Keratinocyte (primary cell): Measurements from ENCODE around the gene OTOA. TPM values are rescaled to one million over a fixed set of nuclear protein-coding genes. Genes with fewer than 3 reads are reported as not detected.
"Not testable (repeated sequence)": the region's sequence is repeated elsewhere in the genome, so short reads cannot be mapped to it uniquely, and the experiment has no call there.

Experiments used
- DNase-seq: peaks from one replicate; pipeline ENCODE4 v3.0.0-alpha.2; 2011; ENCODE audit warnings: low read depth, missing footprints, low spot score
- FAIRE-seq: peaks from 2 replicates; lab custom pipeline; 2011; peaks lifted over from hg19 to GRCh38; lab: Jason Lieb, UNC
- H2AFZ ChIP-seq: 2 replicates; pipeline ENCODE4 v1.6.0; 2012; ENCODE audit warnings: low read length, control low read depth, inconsistent platforms; ENCODE audit not compliant: control insufficient read depth
- H3K27ac ChIP-seq: 2 replicates; pipeline ENCODE4 v1.5.1; 2011; ENCODE audit warnings: low read length; ENCODE audit not compliant: control insufficient read depth, insufficient read depth
- H3K27me3 ChIP-seq: 3 replicates; pipeline ENCODE4 v1.6.0; 2011; ENCODE audit warnings: low read length; ENCODE audit not compliant: control insufficient read depth, insufficient read depth; ENCODE audit errors: extremely low read depth
- H3K36me3 ChIP-seq, 2 experiments: 2 replicates in 1 of 2; 3 replicates in 1 of 2; pipeline ENCODE4 v1.5.1; 2011; ENCODE audit warnings: low read length in 2 of 2, mild to moderate bottlenecking in 1 of 2; ENCODE audit not compliant: control insufficient read depth in 2 of 2, insufficient read depth in 2 of 2; ENCODE audit errors: extremely low read depth in 1 of 2
- H3K4me1 ChIP-seq: 3 replicates; pipeline ENCODE4 v1.5.1; 2011; ENCODE audit warnings: low read length; ENCODE audit not compliant: control insufficient read depth, insufficient read depth; ENCODE audit errors: extremely low read depth
- H3K4me2 ChIP-seq: 3 replicates; pipeline ENCODE4 v1.6.0; 2011; ENCODE audit warnings: low read depth, low read length; ENCODE audit not compliant: control insufficient read depth, insufficient read depth; ENCODE audit errors: extremely low read depth
- H3K4me3 ChIP-seq, 3 experiments: fragments of 200-600 bp in 1 of 3; sonication (generic) in 1 of 3; 2 replicates in 2 of 3; 3 replicates in 1 of 3; pipeline ENCODE4 v1.5.1; 2011 to 2016; ENCODE audit warnings: low read length in 3 of 3, mild to moderate bottlenecking in 3 of 3, control low read depth in 2 of 3, inconsistent platforms in 1 of 3, low read depth in 1 of 3, mixed read lengths in 1 of 3, mixed run types in 1 of 3, moderate library complexity in 1 of 3; ENCODE audit not compliant: control insufficient read depth in 2 of 3, insufficient read depth in 2 of 3; ENCODE audit errors: extremely low read depth in 1 of 3
- H3K79me2 ChIP-seq: 2 replicates; pipeline ENCODE4 v1.6.0; 2012; ENCODE audit warnings: low read length; ENCODE audit not compliant: control insufficient read depth, insufficient read depth
- H3K9ac ChIP-seq: 3 replicates; pipeline ENCODE4 v1.6.0; 2011; ENCODE audit warnings: low read length; ENCODE audit not compliant: control insufficient read depth, insufficient read depth; ENCODE audit errors: extremely low read depth
- H3K9me1 ChIP-seq: 3 replicates; pipeline ENCODE4 v1.6.0; 2011; ENCODE audit warnings: low read length; ENCODE audit not compliant: control insufficient read depth, insufficient read depth; ENCODE audit errors: extremely low read depth
- H3K9me3 ChIP-seq: 2 replicates; pipeline ENCODE4 v1.5.1; 2012; ENCODE audit warnings: low read depth, low read length; ENCODE audit not compliant: control insufficient read depth
- H4K20me1 ChIP-seq: 3 replicates; pipeline ENCODE4 v1.6.0; 2011; ENCODE audit warnings: low read length; ENCODE audit not compliant: control insufficient read depth, insufficient read depth; ENCODE audit errors: extremely low read depth
- CTCF ChIP-seq, 3 experiments: IDR thresholded peaks in 1 of 3; conservative IDR thresholded peaks in 1 of 3; optimal IDR thresholded peaks in 1 of 3; 2 replicates in 2 of 3; 3 replicates in 1 of 3; pipeline versions ENCODE3 to v1.5.1; 2011; ENCODE audit warnings: low read length in 3 of 3, mild to moderate bottlenecking in 3 of 3, moderate library complexity in 2 of 3, control low read depth in 1 of 3, inconsistent platforms in 1 of 3; ENCODE audit not compliant: insufficient read depth in 2 of 3; ENCODE audit errors: extremely low read depth in 1 of 3
- EZH2 ChIP-seq: IDR thresholded peaks from one replicate; pipeline ENCODE4 v1.6.1; 2012; ENCODE audit warnings: inconsistent platforms, mild to moderate bottlenecking, low read length, moderate library complexity
- dilution Hi-C: fragments of 300-500 bp; cut with MboI; formaldehyde crosslinking; loops from one replicate; pipeline ENCODE4 v1.7.0; 2020; ENCODE audit warnings: low sequenced_read_pairs; ENCODE audit not compliant: extremely low pct_ligation_motif_present
- polyA plus RNA-seq, 5 experiments: library from polyadenylated mRNA; depleted of rRNA in 3 of 5; stranded (reverse) in 3 of 5; stranded (forward) in 1 of 5; unstranded in 1 of 5; fragments of >200 nt; gene quantifications; 1 replicate in 1 of 5; 2 replicates in 3 of 5; 3 replicates in 1 of 5; pipeline versions ENCODE4 v1.2.1 to v1.2.3, GENCODE V29; 2011 to 2012; ENCODE audit warnings: missing spikeins in 2 of 5, low read depth in 1 of 5, low replicate concordance in 1 of 5

Gene OTOA
- polyA plus RNA-seq, 1 donor (not counting 4 experiments of a cell fraction or from before 2014, with no cell fraction given) = not detected

- DNase-seq = no peak
- no peaks in the 10 kb centered on the region for H3K4me1 ChIP-seq
- H3K27ac ChIP-seq = no peak overlapping the region
- H3K27me3 ChIP-seq = peaks cover 3% of the 10 kb centered on the region
- no peaks in the 10 kb centered on the region for H4K20me1 ChIP-seq
- H3K9ac ChIP-seq = no peak overlapping the region
- H2AFZ ChIP-seq = no peak overlapping the region
- no peaks in the 10 kb centered on the region for H3K36me3 ChIP-seq
- H3K9me3 ChIP-seq = no peaks in the 10 kb centered on the region
- no peak for FAIRE-seq
- H3K9me1 ChIP-seq = no peaks in the 10 kb centered on the region
- H3K4me3 ChIP-seq = no peak overlapping the region
- H3K4me2 ChIP-seq = no peak overlapping the region
- dilution Hi-C loops = no loop called here
- TF ChIP-seq CTCF (optimal IDR thresholded peaks at IDR 0.05 in 1 of 3, IDR thresholded peaks at IDR 0.05 in 1 of 3, conservative IDR thresholded peaks at IDR 0.05 in 1 of 3; ENCODE audit: extremely low read depth in 1 of 3, insufficient read depth in 2 of 3, low read length in 3 of 3) (no peak), EZH2 (no peak)
- no peaks in the 10 kb centered on the region for H3K79me2 ChIP-seq
Observed at GRCh38 chr16:21727344-21727743, 63.6 kb downstream of the OTOA start.

GRCh38 chr16:21731233-21731632, 67.5 kb downstream of the OTOA start:
- H2AFZ ChIP-seq, H4K20me1 ChIP-seq, H3K9me3 ChIP-seq, dilution Hi-C loops, H3K9me1 ChIP-seq, FAIRE-seq, H3K4me1 ChIP-seq, H3K4me2 ChIP-seq, H3K4me3 ChIP-seq, H3K36me3 ChIP-seq, H3K79me2 ChIP-seq, H3K9ac ChIP-seq, H3K27me3 ChIP-seq, H3K27ac ChIP-seq, DNase-seq: not testable (repeated sequence)

- H2AFZ ChIP-seq, H3K27ac ChIP-seq, H3K4me1 ChIP-seq, H3K27me3 ChIP-seq, H4K20me1 ChIP-seq, H3K36me3 ChIP-seq, H3K9me3 ChIP-seq, H3K9ac ChIP-seq, dilution Hi-C loops, H3K9me1 ChIP-seq, FAIRE-seq, H3K79me2 ChIP-seq, DNase-seq, H3K4me2 ChIP-seq, H3K4me3 ChIP-seq: not testable (repeated sequence)
Observed at GRCh38 chr16:21740637-21741036, 76.9 kb downstream of the OTOA start.

GRCh38 chr16:21756192-21757079, 92.7 kb downstream of the OTOA start:
- H3K9me1 ChIP-seq, H3K27ac ChIP-seq, H3K9me3 ChIP-seq, H4K20me1 ChIP-seq, H2AFZ ChIP-seq, H3K4me3 ChIP-seq, H3K9ac ChIP-seq, FAIRE-seq, H3K79me2 ChIP-seq, H3K36me3 ChIP-seq, H3K4me2 ChIP-seq, dilution Hi-C loops, DNase-seq, H3K4me1 ChIP-seq, H3K27me3 ChIP-seq: not testable (repeated sequence)
